Brain pericyte (primary cell): ENCODE measurements around the gene THRB.
A peak's percentile ranks its signal among the peaks of the same experiment; 100 is the strongest.

ENCODE experiments used
- DNase-seq: peaks from one replicate; pipeline ENCODE4 v3.0.0-alpha.2; 2012; ENCODE audit warnings: low read depth, low spot score

The THRB gene

GRCh38 chr3:24512564-24513197 is 18.0 kb upstream of the THRB start:
- DNase-seq: no peak

GRCh38 chr3:24510030-24510648 is 15.5 kb upstream of the THRB start:
- DNase-seq: no peak

- DNase-seq: no peak
These were observed 13.8 kb upstream of the THRB start for GRCh38 chr3:24508423-24508839.

- no peak for DNase-seq
These were observed 13.2 kb upstream of the THRB start for GRCh38 chr3:24507776-24508422.

- no peak for DNase-seq
These were observed 12.5 kb upstream of the THRB start for GRCh38 chr3:24506966-24507775.

- DNase-seq: no peak
These were observed 11.3 kb upstream of the THRB start for GRCh38 chr3:24505691-24506550.

- DNase-seq: no peak
These were observed 10.1 kb upstream of the THRB start for GRCh38 chr3:24504772-24505171.

GRCh38 chr3:24503616-24504113 is 9.0 kb upstream of the THRB start:
- DNase-seq: no peak

GRCh38 chr3:24502690-24503089 is 8.0 kb upstream of the THRB start:
- no peak for DNase-seq

- DNase-seq: no peak
These were observed 6.2 kb upstream of the THRB start for GRCh38 chr3:24500806-24501205.

- no peak for DNase-seq
These were observed 5.3 kb upstream of the THRB start for GRCh38 chr3:24499991-24500390.

- DNase-seq: no peak
These were observed 4.1 kb upstream of the THRB start for GRCh38 chr3:24498796-24499195.

GRCh38 chr3:24498391-24498790 is 3.7 kb upstream of the THRB start:
- DNase-seq: no peak

- no peak for DNase-seq
These were observed 3.3 kb upstream of the THRB start for GRCh38 chr3:24497942-24498341.

GRCh38 chr3:24496529-24497482 is 2.2 kb upstream of the THRB start:
- DNase-seq: peak; percentile 53

GRCh38 chr3:24495326-24495994 is 810 bp upstream of the THRB start:
- DNase-seq: no peak

- DNase-seq: no peak
These were observed 668 bp downstream of the THRB start for GRCh38 chr3:24493746-24494617.

GRCh38 chr3:24492971-24493551 is 1.6 kb downstream of the THRB start:
- DNase-seq: no peak
